OCI-LY3 (cell line): Measurements from ENCODE around the gene ATP1A3.

Source experiments
- EZH2phosphoT487 ChIP-seq: fragments of 200-600 bp; shearing (Covaris generic); IDR thresholded peaks from 2 replicates; pipeline ENCODE4 v1.6.1; 2018; ENCODE audit warnings: antibody characterized with exemption, mixed run types, low read depth
- TF ChIP-seq, protein P1 (sequence below): fragments of 200-600, 300-600 bp; sonication (generic); IDR thresholded peaks from 2 replicates; pipeline ENCODE4 v1.5.1; 2014; ENCODE audit warnings: antibody characterized with exemption, low read length, low read depth

DNA sequence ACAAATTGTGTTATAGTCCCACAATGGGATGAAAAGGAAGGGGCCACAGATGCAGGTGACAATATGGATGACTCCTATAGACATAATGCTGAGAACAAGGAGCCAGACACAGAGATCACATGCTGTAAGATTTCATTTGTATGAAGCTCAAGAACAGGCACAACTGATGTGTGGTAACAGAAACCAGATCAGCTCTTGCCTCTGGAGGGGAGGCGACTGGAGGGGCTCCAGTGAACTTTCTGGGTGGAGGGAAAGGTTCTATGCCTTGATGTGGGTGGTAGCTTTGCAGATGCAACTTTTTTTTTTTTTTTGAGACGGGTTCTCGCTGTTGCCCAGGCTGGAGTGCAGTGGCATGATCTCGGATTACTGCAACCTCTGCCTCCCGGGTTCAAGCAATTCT is 28.9 kb downstream of the ATP1A3 start:
- TF ChIP-seq, protein P1, sequence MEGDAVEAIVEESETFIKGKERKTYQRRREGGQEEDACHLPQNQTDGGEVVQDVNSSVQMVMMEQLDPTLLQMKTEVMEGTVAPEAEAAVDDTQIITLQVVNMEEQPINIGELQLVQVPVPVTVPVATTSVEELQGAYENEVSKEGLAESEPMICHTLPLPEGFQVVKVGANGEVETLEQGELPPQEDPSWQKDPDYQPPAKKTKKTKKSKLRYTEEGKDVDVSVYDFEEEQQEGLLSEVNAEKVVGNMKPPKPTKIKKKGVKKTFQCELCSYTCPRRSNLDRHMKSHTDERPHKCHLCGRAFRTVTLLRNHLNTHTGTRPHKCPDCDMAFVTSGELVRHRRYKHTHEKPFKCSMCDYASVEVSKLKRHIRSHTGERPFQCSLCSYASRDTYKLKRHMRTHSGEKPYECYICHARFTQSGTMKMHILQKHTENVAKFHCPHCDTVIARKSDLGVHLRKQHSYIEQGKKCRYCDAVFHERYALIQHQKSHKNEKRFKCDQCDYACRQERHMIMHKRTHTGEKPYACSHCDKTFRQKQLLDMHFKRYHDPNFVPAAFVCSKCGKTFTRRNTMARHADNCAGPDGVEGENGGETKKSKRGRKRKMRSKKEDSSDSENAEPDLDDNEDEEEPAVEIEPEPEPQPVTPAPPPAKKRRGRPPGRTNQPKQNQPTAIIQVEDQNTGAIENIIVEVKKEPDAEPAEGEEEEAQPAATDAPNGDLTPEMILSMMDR, result no peak
- TF ChIP-seq EZH2phosphoT487, result no peak
